Keratinocyte (primary cell): ENCODE data around the gene MRTFB. TPM values are rescaled to one million over a fixed set of nuclear protein-coding genes. Genes with fewer than 3 reads are reported as not detected.

ENCODE experiments used
- DNase-seq: peaks from one replicate; pipeline ENCODE4 v3.0.0-alpha.2; 2011; ENCODE audit warnings: low read depth, missing footprints, low spot score
- FAIRE-seq: peaks from 2 replicates; lab custom pipeline; 2011; peaks lifted over from hg19 to GRCh38; lab: Jason Lieb, UNC
- H2AFZ ChIP-seq: 2 replicates; pipeline ENCODE4 v1.6.0; 2012; ENCODE audit warnings: low read length, control low read depth, inconsistent platforms; ENCODE audit not compliant: control insufficient read depth
- H3K27ac ChIP-seq: 2 replicates; pipeline ENCODE4 v1.5.1; 2011; ENCODE audit warnings: low read length; ENCODE audit not compliant: control insufficient read depth, insufficient read depth
- H3K27me3 ChIP-seq: 3 replicates; pipeline ENCODE4 v1.6.0; 2011; ENCODE audit warnings: low read length; ENCODE audit not compliant: control insufficient read depth, insufficient read depth; ENCODE audit errors: extremely low read depth
- H3K36me3 ChIP-seq, 2 experiments: 2 replicates in 1 of 2; 3 replicates in 1 of 2; pipeline ENCODE4 v1.5.1; 2011; ENCODE audit warnings: low read length in 2 of 2, mild to moderate bottlenecking in 1 of 2; ENCODE audit not compliant: control insufficient read depth in 2 of 2, insufficient read depth in 2 of 2; ENCODE audit errors: extremely low read depth in 1 of 2
- H3K4me1 ChIP-seq: 3 replicates; pipeline ENCODE4 v1.5.1; 2011; ENCODE audit warnings: low read length; ENCODE audit not compliant: control insufficient read depth, insufficient read depth; ENCODE audit errors: extremely low read depth
- H3K4me2 ChIP-seq: 3 replicates; pipeline ENCODE4 v1.6.0; 2011; ENCODE audit warnings: low read depth, low read length; ENCODE audit not compliant: control insufficient read depth, insufficient read depth; ENCODE audit errors: extremely low read depth
- H3K4me3 ChIP-seq, 3 experiments: fragments of 200-600 bp in 1 of 3; sonication (generic) in 1 of 3; 2 replicates in 2 of 3; 3 replicates in 1 of 3; pipeline ENCODE4 v1.5.1; 2011 to 2016; ENCODE audit warnings: low read length in 3 of 3, mild to moderate bottlenecking in 3 of 3, control low read depth in 2 of 3, inconsistent platforms in 1 of 3, low read depth in 1 of 3, mixed read lengths in 1 of 3, mixed run types in 1 of 3, moderate library complexity in 1 of 3; ENCODE audit not compliant: control insufficient read depth in 2 of 3, insufficient read depth in 2 of 3; ENCODE audit errors: extremely low read depth in 1 of 3
- H3K79me2 ChIP-seq: 2 replicates; pipeline ENCODE4 v1.6.0; 2012; ENCODE audit warnings: low read length; ENCODE audit not compliant: control insufficient read depth, insufficient read depth
- H3K9ac ChIP-seq: 3 replicates; pipeline ENCODE4 v1.6.0; 2011; ENCODE audit warnings: low read length; ENCODE audit not compliant: control insufficient read depth, insufficient read depth; ENCODE audit errors: extremely low read depth
- H3K9me1 ChIP-seq: 3 replicates; pipeline ENCODE4 v1.6.0; 2011; ENCODE audit warnings: low read length; ENCODE audit not compliant: control insufficient read depth, insufficient read depth; ENCODE audit errors: extremely low read depth
- H3K9me3 ChIP-seq: 2 replicates; pipeline ENCODE4 v1.5.1; 2012; ENCODE audit warnings: low read depth, low read length; ENCODE audit not compliant: control insufficient read depth
- H4K20me1 ChIP-seq: 3 replicates; pipeline ENCODE4 v1.6.0; 2011; ENCODE audit warnings: low read length; ENCODE audit not compliant: control insufficient read depth, insufficient read depth; ENCODE audit errors: extremely low read depth
- EZH2 ChIP-seq: IDR thresholded peaks from one replicate; pipeline ENCODE4 v1.6.1; 2012; ENCODE audit warnings: inconsistent platforms, mild to moderate bottlenecking, low read length, moderate library complexity
- dilution Hi-C: fragments of 300-500 bp; cut with MboI; formaldehyde crosslinking; loops from one replicate; pipeline ENCODE4 v1.7.0; 2020; ENCODE audit warnings: low sequenced_read_pairs; ENCODE audit not compliant: extremely low pct_ligation_motif_present
- polyA plus RNA-seq, 5 experiments: library from polyadenylated mRNA; depleted of rRNA in 3 of 5; stranded (reverse) in 3 of 5; stranded (forward) in 1 of 5; unstranded in 1 of 5; fragments of >200 nt; gene quantifications; 1 replicate in 1 of 5; 2 replicates in 3 of 5; 3 replicates in 1 of 5; pipeline versions ENCODE4 v1.2.1 to v1.2.3, GENCODE V29; 2011 to 2012; ENCODE audit warnings: missing spikeins in 2 of 5, low read depth in 1 of 5, low replicate concordance in 1 of 5
- TF ChIP-seq, protein P1 (sequence below), 3 experiments: IDR thresholded peaks in 1 of 3; conservative IDR thresholded peaks in 1 of 3; optimal IDR thresholded peaks in 1 of 3; 2 replicates in 2 of 3; 3 replicates in 1 of 3; pipeline versions ENCODE3 to v1.5.1; 2011; ENCODE audit warnings: low read length in 3 of 3, mild to moderate bottlenecking in 3 of 3, moderate library complexity in 2 of 3, control low read depth in 1 of 3, inconsistent platforms in 1 of 3; ENCODE audit not compliant: insufficient read depth in 2 of 3; ENCODE audit errors: extremely low read depth in 1 of 3

Gene MRTFB
- polyA plus RNA-seq, 1 donor (not counting 4 experiments of a cell fraction or from before 2014, with no cell fraction given), result 12.1 TPM

DNA sequence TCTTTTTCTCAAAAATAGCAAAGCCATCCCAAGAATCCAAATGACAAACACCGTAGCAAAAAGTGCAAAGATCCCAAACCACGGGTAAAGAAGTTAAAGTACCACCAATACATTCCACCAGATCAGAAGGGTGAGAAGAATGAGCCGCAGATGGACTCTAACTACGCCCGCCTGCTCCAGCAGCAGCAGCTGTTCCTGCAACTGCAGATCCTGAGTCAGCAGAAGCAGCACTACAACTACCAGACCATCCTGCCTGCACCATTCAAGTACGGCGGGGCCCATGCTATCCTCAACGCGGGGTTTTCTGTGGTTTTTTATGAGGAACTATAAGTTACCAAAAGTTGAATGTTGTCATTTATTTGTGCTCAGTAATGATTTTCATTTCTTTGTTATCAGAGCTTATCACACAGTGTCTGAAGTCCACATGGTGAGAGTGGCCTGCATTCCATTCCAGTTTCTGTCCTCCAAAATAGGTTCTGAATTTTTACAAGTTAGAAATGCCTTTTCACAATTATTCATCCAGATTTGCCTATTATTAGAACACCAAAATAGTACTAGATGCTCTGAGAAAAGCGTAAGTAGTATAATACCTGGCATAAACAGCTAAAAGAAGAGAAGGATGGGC is 169.2 kb downstream of the MRTFB start:
- no peak for TF ChIP-seq EZH2
- TF ChIP-seq, protein P1, sequence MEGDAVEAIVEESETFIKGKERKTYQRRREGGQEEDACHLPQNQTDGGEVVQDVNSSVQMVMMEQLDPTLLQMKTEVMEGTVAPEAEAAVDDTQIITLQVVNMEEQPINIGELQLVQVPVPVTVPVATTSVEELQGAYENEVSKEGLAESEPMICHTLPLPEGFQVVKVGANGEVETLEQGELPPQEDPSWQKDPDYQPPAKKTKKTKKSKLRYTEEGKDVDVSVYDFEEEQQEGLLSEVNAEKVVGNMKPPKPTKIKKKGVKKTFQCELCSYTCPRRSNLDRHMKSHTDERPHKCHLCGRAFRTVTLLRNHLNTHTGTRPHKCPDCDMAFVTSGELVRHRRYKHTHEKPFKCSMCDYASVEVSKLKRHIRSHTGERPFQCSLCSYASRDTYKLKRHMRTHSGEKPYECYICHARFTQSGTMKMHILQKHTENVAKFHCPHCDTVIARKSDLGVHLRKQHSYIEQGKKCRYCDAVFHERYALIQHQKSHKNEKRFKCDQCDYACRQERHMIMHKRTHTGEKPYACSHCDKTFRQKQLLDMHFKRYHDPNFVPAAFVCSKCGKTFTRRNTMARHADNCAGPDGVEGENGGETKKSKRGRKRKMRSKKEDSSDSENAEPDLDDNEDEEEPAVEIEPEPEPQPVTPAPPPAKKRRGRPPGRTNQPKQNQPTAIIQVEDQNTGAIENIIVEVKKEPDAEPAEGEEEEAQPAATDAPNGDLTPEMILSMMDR (optimal IDR thresholded peaks at IDR 0.05 in 1 of 3, IDR thresholded peaks at IDR 0.05 in 1 of 3, conservative IDR thresholded peaks at IDR 0.05 in 1 of 3; ENCODE audit: extremely low read depth in 1 of 3, insufficient read depth in 2 of 3, low read length in 3 of 3), result no peak
- H3K9me1 ChIP-seq, result no peaks in the 10 kb centered on the region
- H3K9me3 ChIP-seq, result no peaks in the 10 kb centered on the region
- H3K4me1 ChIP-seq, result no peaks in the 10 kb centered on the region
- H3K27me3 ChIP-seq, result no peaks in the 10 kb centered on the region
- H4K20me1 ChIP-seq, result no peaks in the 10 kb centered on the region
- dilution Hi-C loops, result no loop called here
- H3K4me2 ChIP-seq, result no peak overlapping the region
- H3K4me3 ChIP-seq, result no peak overlapping the region
- no peak overlapping the region for H2AFZ ChIP-seq
- H3K27ac ChIP-seq, result no peak overlapping the region
- no peak for DNase-seq
- no peaks in the 10 kb centered on the region for H3K79me2 ChIP-seq
- no peak overlapping the region for H3K9ac ChIP-seq
- H3K36me3 ChIP-seq, result peaks cover 0 to 19% of the 10 kb centered on the region in 2 experiments
- FAIRE-seq, result no peak

DNA sequence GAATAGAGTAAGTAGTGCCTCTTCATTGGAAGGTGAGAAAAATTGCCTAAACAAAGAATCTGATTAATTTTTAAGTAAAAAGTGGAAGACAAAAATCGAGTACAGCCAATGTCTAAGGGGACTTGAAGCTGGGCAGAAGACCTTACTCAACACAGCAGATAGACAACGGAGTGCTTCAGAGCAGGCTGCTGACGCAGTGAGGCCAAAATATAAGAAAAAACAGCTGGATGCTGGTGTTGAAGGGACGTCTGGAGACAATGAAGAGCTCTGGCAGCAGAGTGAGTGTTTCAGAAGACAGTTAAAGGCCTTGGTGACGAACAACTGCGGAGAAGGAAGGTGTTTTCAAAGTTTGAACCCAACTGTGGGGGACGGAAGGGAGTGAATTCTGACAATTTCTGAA is 169.8 kb downstream of the MRTFB start:
- no peak for DNase-seq
- no peak for TF ChIP-seq EZH2
- TF ChIP-seq, protein P1 (optimal IDR thresholded peaks at IDR 0.05 in 1 of 3, IDR thresholded peaks at IDR 0.05 in 1 of 3, conservative IDR thresholded peaks at IDR 0.05 in 1 of 3; ENCODE audit: extremely low read depth in 1 of 3, insufficient read depth in 2 of 3, low read length in 3 of 3), result no peak
- no peak overlapping the region for H2AFZ ChIP-seq
- H3K9ac ChIP-seq, result no peak overlapping the region
- H3K9me1 ChIP-seq, result no peaks in the 10 kb centered on the region
- H3K4me1 ChIP-seq, result no peaks in the 10 kb centered on the region
- no peak overlapping the region for H3K4me2 ChIP-seq
- H3K27me3 ChIP-seq, result no peaks in the 10 kb centered on the region
- dilution Hi-C loops, result no loop called here
- FAIRE-seq, result no peak
- no peaks in the 10 kb centered on the region for H3K9me3 ChIP-seq
- H3K36me3 ChIP-seq, result peaks cover 0 to 19% of the 10 kb centered on the region in 2 experiments
- H3K27ac ChIP-seq, result no peak overlapping the region
- no peaks in the 10 kb centered on the region for H4K20me1 ChIP-seq
- no peaks in the 10 kb centered on the region for H3K79me2 ChIP-seq
- no peak overlapping the region for H3K4me3 ChIP-seq
